Stomach (tissue), 9 donors: ENCODE data around the gene RASSF4. TPM values are rescaled to one million over a fixed set of nuclear protein-coding genes. Genes with fewer than 3 reads are reported as not detected.

ENCODE experiments used
- DNase-seq, 2 donors: peaks; one replicate each; pipeline versions ENCODE4 v3.0.0 to v3.0.0-alpha.2; 2013 to 2019
- H3K27ac ChIP-seq, 5 donors: fragments of 200-600 bp in 4 of 5; sonication (generic) in 4 of 5; one replicate each; pipeline ENCODE4 v1.5.1; 2013 to 2019; ENCODE audit warnings: mild to moderate bottlenecking in 1 of 5, moderate library complexity in 1 of 5
- H3K27me3 ChIP-seq, 3 donors: fragments of 200-600 bp; sonication (generic); one replicate each; pipeline ENCODE4 v1.5.1; 2017 to 2019; ENCODE audit warnings: mixed run types in 1 of 3
- H3K36me3 ChIP-seq, 4 donors: fragments of 200-600 bp; sonication (generic); 1 replicate in 3 of 4; 2 replicates in 1 of 4; pipeline ENCODE4 v1.5.1; 2016 to 2019
- H3K4me1 ChIP-seq, 4 donors: fragments of 200-600 bp; sonication (generic); one replicate each; pipeline ENCODE4 v1.5.1; 2016 to 2019
- H3K4me3 ChIP-seq, 4 donors: fragments of 200-600 bp; sonication (generic) in 3 of 4; one replicate each; pipeline ENCODE4 v1.5.1; 2016 to 2019; ENCODE audit warnings: mild to moderate bottlenecking in 1 of 4
- H3K9me3 ChIP-seq, 4 donors: fragments of 200-600 bp; sonication (generic); one replicate each; pipeline ENCODE4 v1.5.1; 2016 to 2019
- CTCF ChIP-seq, 7 experiments: fragments of 450-650 bp in 4 of 7; fragments of 200-600 bp in 3 of 7; sonication (generic) in 3 of 7; IDR thresholded peaks; one replicate each; pipeline ENCODE4 v1.5.1; 2016 to 2019; ENCODE audit warnings: antibody characterized with exemption in 7 of 7, control low read depth in 2 of 7, mild to moderate bottlenecking in 1 of 7
- EP300 ChIP-seq: sonication (generic); formaldehyde crosslinking; IDR thresholded peaks from one replicate; pipeline ENCODE4 v1.6.1; 2017; ENCODE audit warnings: antibody characterized with exemption
- POLR2A ChIP-seq, 4 donors: fragments of 450-650 bp; IDR thresholded peaks; one replicate each; pipeline ENCODE4 v1.6.1; 2016; ENCODE audit warnings: antibody characterized with exemption in 4 of 4, control low read depth in 2 of 4, mild to moderate bottlenecking in 1 of 4, moderate library complexity in 1 of 4
- POLR2AphosphoS5 ChIP-seq, 3 donors: sonication (generic); formaldehyde crosslinking; IDR thresholded peaks; one replicate each; pipeline ENCODE4 v1.6.1; 2016; ENCODE audit warnings: antibody characterized with exemption in 3 of 3
- WGBS, 5 donors: extraction: QIAGEN DNeasy Blood & Tissue Kit in 3 of 5; methylation state at CpG; one replicate each; pipeline versions ENCODE4 v1.1.5 to v1.1.7; 2013 to 2018; 5-methylcytosine and 5-hydroxymethylcytosine counted together
- intact Hi-C: fragments of 100-400 bp; cut with DNase I; formaldehyde crosslinking; loops from one replicate; pipeline ENCODE4 v1.15.1; 2023; ENCODE audit warnings: low total_unique reads
- polyA plus RNA-seq, 3 donors: library from polyadenylated mRNA; stranded (reverse); fragments of 200-250 nt; gene quantifications; one replicate each; pipeline ENCODE4 v1.2.3, GENCODE V29; 2013
- total RNA-seq, 5 donors: library from RNA; depleted of rRNA; stranded (reverse); fragments of >200 nt; gene quantifications; one replicate each; pipeline versions ENCODE4 v1.1.0 to v1.2.3, GENCODE V29; 2014 to 2016
- donor health status: healthy with polysubstance abuse.
- donor health status: Bipolar disorder and iron deficiency.
- donor health status: healthy.

The RASSF4 gene
- total and polyA plus RNA-seq, 8 donors = 7.8 to 74.5 (median 14.6) TPM

GRCh38 chr10:44974082-44974627 is 14.6 kb downstream of the RASSF4 start:
- Histone ChIP-seq H3K36me3 (peaks cover 9 to 49% (median 47%) of the 10 kb centered on the region in 4 donors), H3K27me3 (no peaks in the 10 kb centered on the region), H3K4me1 (peaks cover 54 to 72% (median 62%) of the 10 kb centered on the region in 4 donors), H3K4me3 (peak overlapping the region; percentile 43 to 73 (median 58)), H3K27ac (peak overlapping the region; percentile 78 to 92 (median 89)), H3K9me3 (no peaks in the 10 kb centered on the region)
- intact Hi-C loops = no loop called here
- TF ChIP-seq EP300 (no peak), CTCF (IDR thresholded peaks at IDR 0.05) (no peak), POLR2AphosphoS5 (IDR thresholded peaks at IDR 0.05) (peak in 1 of 3 donors; percentile 18), POLR2A (IDR thresholded peaks at IDR 0.05) (no peak)
- DNase-seq = no peak
- WGBS, 5 donors = 23 to 43% (median 29%) methylated on average over 4 to 7 of the region's 7 CpGs

- Histone ChIP-seq H3K27ac (peak overlapping the region; percentile 78 to 92 (median 89)), H3K4me1 (peaks cover 61 to 72% (median 65%) of the 10 kb centered on the region in 4 donors), H3K9me3 (no peaks in the 10 kb centered on the region), H3K36me3 (peaks cover 9 to 47% (median 42%) of the 10 kb centered on the region in 4 donors), H3K4me3 (peak overlapping the region; percentile 43 to 73 (median 58)), H3K27me3 (no peaks in the 10 kb centered on the region)
- intact Hi-C loops = no loop called here
- WGBS, 5 donors = 2 to 5% (median 4%) methylated on average over 24 to 46 of the region's 46 CpGs
- DNase-seq = peak; percentile 82 to 89
- TF ChIP-seq CTCF (IDR thresholded peaks at IDR 0.05) (peak in 5 of 7 experiments; percentile 61 to 99 (median 94)), EP300 (no peak), POLR2AphosphoS5 (IDR thresholded peaks at IDR 0.05) (peak in 2 of 3 donors; percentile 29 to 56)
Observed at GRCh38 chr10:44974628-44975430, 15.2 kb downstream of the RASSF4 start.

DNA sequence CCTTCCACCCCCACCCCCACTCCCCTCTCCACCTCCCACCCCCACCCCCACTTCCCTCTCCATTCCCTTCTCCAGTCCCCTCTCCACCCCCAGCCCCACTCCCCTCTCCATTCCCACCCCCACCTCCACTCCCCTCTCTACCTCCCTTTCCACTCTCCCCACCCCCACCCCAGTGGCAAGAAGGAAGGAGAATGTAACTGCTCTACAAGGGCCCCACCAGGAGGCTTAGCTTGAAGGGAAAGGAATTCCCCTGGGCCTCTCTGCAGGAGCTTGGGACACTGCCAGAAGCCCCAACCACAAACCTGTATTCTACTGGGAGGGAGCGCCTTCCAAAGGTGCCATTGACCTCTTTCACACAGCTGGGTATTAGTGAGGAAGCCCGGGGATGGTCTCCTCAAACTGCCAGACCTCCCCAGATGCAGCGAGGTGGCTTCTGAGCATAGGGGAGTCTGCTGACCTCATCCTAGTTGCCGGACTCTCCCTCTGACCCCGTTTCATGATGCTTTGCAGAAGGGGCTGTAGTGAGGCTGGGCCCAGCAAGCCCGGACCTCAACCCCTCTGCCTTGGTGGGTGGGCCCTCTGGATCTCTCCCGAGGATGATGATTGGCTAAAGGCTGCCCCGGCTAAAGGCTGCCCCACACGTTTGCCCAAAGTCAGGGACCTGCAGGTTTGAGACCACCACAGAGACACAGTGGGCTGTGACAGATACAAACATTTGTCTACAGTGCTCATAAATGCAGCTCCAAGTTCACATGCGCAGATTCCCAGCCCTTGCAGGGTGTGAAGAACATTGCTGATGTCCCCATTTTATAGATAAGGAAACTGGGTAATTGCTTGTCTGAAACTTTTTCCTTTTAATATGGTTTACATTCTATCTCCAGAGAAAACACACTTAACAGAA is 16.1 kb downstream of the RASSF4 start:
- intact Hi-C loops = no loop called here
- Histone ChIP-seq H3K4me3 (peak overlapping the region; percentile 56 to 73 (median 58)), H3K27ac (peak overlapping the region; percentile 27 to 92 (median 89)), H3K36me3 (peaks cover 5 to 38% (median 33%) of the 10 kb centered on the region in 4 donors), H3K27me3 (no peaks in the 10 kb centered on the region), H3K9me3 (no peaks in the 10 kb centered on the region), H3K4me1 (peaks cover 69 to 80% (median 74%) of the 10 kb centered on the region in 4 donors)
- DNase-seq = peak; percentile 74 to 90
- WGBS, 5 donors = 35 to 46% (median 40%) methylated on average over 5 to 10 of the region's 10 CpGs
- no peak for TF ChIP-seq POLR2A (IDR thresholded peaks at IDR 0.05)
- TF ChIP-seq CTCF (IDR thresholded peaks at IDR 0.05) = no peak
- peak in 1 of 3 donors; percentile 14 for TF ChIP-seq POLR2AphosphoS5 (IDR thresholded peaks at IDR 0.05)
